Forelimb muscle (tissue), 1 donor: ENCODE measurements around the gene EED. TPM values are rescaled to one million over a fixed set of nuclear protein-coding genes. Genes with fewer than 3 reads are reported as not detected.
"Not testable (repeated sequence)": the region's sequence is repeated elsewhere in the genome, so short reads cannot be mapped to it uniquely, and the experiment has no call there.

Experiments
- DNase-seq: peaks from one replicate; pipeline ENCODE4 v3.0.0-alpha.2; 2013; ENCODE audit warnings: low read depth
- polyA plus RNA-seq: library from polyadenylated mRNA; unstranded; fragments of 120-200 nt; gene quantifications from one replicate; pipeline ENCODE4 v1.2.1, GENCODE V29; 2013; ENCODE audit not compliant: insufficient read length

The EED gene
- polyA plus RNA-seq, 1 donor, result 17.9 TPM

DNA sequence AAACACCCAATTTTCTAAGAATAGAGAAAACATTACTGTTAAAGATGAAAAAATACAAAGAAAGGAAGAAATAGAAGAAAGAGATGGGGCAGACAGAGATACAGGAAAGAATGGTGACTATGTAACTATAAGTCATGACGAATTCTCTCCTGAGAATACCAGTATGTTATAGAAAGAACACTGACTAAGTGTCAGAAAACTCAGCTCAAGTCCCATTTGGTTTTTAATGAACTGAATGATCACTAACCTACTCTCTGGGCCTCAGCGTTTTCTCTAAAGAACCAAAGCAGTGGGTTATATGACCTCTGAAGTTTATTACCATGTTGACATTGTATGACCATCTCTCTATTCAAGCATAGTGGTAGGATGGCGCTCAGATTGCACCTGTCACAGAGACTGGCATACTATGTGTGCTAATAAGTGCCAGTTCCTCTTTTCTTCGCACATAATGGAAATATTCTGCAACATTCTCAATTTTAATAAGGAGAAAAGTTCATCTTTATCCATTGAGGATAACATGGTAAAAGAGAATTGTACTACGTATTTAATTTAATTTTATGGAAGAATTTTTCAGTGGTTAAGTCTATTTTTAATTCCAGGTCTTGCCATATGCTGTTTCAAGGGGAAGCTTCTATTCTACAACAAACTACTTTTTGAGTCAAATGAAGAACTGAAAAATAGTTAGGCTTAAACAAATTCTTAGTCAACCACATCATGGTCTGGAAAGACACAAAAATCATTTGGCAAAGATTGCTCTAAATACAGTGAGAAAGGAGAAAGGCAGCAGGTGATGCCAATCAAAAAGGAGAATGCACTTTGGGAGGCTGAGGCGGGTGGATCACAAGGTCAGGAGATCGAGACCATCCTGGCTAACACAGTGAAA is 25.0 kb upstream of the EED start:
- no peak for DNase-seq

GRCh38 chr11:86220653-86221052 is 23.9 kb upstream of the EED start:
- DNase-seq, result no peak

DNA sequence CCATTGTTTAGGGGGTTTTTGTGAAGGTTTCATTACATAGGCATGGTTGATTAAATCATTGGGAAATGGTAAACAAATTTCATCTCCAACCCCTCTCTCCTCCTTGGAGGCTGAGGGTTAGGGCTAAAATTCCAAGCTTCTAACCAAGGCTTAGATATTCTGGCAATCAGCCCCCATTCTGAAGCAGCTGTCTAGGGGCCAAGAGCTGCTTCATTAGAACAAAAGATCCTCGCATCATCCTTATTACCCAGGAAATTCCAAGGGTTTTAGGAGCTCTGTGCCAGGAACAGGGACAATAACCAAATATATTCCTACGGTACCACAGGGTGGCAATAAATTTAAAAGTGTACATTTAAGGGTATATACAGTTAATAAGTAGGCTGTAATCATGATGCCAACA is 22.5 kb upstream of the EED start:
- DNase-seq, result no peak

DNA sequence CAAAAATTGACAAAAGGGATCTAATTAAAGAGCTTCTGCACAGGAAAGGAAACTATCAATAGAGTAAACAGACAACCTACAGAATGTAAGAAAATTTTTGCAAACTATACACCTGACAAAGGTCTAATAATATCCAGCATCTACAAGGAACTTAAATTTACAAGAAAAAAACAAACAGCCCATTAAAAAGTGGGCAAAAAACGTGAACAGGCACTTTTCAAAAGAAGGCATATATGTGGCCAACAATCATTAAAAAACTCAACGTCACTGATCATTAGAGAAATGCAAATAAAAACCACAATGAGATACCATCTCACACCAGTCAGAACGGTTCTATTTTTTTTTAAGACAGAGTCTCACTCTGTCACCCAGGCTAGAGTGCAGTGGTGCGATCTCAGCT is 20.0 kb upstream of the EED start:
- DNase-seq, result not testable (repeated sequence)

DNA sequence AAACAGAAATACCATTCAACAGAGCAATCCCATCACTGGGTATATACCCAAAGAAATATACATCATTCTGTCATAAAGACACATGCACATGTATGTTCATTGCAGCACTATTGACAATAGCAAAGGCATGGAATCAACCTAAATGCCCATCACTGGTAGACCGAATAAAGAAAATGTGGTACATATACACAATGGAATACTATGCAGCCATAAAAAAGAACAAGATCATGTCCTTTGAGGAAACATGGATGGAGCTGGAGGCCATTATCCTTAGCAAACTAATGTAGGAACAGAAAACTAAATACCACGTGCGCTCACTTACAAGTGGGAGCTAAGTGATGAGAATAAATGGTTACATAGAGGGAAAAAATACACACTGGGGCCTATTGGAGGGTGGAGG is 19.2 kb upstream of the EED start:
- not testable (repeated sequence) for DNase-seq

- no peak for DNase-seq
Observed at GRCh38 chr11:86228269-86229038, 16.1 kb upstream of the EED start.

DNA sequence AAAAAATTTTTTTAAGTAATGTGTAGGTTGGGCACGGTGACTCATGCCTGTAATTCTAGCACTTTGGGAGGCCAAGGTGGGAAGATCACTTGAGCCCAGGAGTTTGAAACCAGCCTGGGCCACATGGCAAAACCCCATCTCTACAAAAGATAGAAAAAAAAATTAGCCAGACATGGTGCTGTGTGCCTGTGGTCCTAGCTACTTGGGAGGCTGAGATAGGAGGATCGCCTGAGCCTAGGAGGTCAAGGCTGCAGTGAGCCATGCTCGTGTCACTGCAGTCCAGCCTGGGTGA is 15.6 kb upstream of the EED start:
- not testable (repeated sequence) for DNase-seq

GRCh38 chr11:86230179-86230804 is 14.3 kb upstream of the EED start:
- no peak for DNase-seq

GRCh38 chr11:86230921-86231434 is 13.6 kb upstream of the EED start:
- DNase-seq, result no peak

DNA sequence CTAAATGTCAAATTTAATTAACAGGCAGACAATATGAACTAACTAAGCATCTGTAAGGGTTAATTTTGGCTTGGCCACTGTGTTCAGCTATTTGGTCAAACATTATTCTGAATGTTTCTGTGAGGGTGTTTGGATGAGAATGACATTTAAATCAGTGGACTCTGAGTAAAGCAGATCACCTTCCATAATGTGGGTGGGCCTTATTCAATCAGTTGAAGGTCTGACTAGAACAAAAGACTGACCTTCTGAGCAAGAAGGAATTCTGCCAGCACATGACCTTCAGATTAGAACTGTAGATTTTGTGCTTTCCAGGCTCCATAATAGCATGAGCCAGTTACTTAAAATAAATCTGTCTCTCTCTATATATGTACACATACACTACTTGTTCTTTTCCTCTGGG is 12.0 kb upstream of the EED start:
- DNase-seq, result no peak

- no peak for DNase-seq
Observed at GRCh38 chr11:86234831-86235461, 9.6 kb upstream of the EED start.

DNA sequence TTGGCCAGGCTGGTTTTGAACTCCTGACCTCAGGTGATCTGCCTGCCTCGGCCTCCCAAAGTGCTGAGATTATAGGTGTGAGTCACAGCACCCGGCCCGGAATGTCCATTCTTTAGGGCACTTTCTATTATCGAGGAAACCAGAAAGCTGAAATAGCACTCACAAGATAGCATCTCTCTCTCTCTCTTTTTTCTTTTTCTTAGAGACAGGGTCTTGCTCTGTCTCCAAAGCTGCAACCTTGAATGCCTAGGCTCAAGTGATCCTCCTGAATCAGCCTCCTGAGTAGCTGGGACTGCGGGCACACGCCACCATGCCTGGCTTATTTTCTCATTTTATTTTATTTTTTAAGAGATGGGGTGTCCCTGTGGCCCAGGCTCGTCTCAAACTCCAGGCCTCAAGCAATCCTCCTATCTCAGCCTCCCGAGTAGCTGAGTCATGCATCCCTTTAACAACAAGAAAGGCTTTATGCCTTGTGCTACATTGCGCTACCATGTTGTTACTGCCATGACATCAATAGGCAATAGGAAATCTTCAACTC is 7.2 kb upstream of the EED start:
- no peak for DNase-seq

- DNase-seq, result no peak
Observed at GRCh38 chr11:86240164-86240563, 4.4 kb upstream of the EED start.

GRCh38 chr11:86241956-86242535 is 2.5 kb upstream of the EED start:
- no peak for DNase-seq

DNA sequence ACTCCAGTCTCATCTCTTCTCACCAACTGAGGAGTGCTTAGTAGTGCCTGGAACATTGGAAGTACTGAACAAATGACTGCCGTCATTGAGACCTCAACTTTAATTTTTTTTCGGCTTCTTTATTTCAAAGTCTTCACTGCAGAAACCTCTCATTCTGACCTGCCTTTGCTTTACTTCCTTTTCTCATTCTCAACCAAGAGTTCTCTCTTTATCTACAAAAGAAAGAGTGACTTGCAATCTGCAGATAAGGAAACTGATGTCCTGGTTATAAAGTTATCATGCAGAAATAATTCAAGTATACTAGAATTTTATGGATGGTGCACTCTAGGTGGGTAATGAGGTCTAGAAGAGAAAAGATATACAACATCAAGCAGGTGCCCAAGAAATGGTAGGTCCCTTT is 1.2 kb upstream of the EED start:
- no peak for DNase-seq

- peak; percentile 80 for DNase-seq
Observed at GRCh38 chr11:86244063-86244521, 461 bp upstream of the EED start.

- DNase-seq, result no peak
Observed at GRCh38 chr11:86245369-86246292, 1.1 kb downstream of the EED start.

DNA sequence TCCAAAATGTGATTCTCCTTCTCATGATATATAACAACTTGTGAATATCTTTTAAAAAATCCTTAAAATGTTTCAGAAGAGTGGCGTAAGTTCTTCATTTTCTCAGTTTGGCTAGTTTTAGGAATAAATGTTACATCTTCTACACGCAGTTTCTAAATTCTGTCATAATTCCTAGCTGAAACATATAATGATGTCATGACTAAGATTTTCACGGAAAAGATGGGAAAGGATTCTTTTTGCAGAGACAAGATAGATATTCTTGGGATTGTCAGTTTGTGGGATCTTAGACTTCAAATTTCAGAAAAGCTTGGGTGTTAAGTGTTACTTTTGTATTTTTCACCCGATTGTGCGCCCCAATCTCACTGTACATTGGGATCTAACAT is 1.7 kb downstream of the EED start:
- DNase-seq, result no peak

DNA sequence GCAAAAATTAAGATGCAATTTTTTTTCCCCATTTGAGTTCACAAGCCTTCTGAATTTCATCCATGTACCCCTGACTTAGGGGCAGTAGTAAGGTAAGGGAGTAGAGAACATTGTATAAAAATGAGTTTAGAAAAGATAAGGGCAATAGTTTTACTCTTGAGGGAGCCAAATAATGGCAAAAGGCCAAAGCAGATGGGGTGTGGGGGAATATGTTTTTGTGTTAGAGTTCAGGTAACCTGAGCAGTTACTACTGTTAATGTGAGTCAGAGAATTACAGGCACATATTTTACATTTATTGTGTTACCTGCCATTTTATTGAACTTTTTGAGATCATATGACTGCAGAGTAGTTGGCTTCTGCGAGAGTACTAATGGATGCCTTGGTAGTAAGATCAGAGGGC is 3.1 kb downstream of the EED start:
- DNase-seq, result no peak

- no peak for DNase-seq
Observed at GRCh38 chr11:86248609-86249008, 4.1 kb downstream of the EED start.
